ENCODE data around the gene DGKD. TPM values are rescaled to one million over a fixed set of nuclear protein-coding genes. Genes with fewer than 3 reads are reported as not detected.

Gene DGKD
- total RNA-seq, 4 donors from 2014 or later: 9.1 to 21.9 (median 17.8) TPM

- no peaks in the 10 kb centered on the region for H3K36me3 ChIP-seq
- 83 to 95% methylated on average over 4 to 7 of the region's 13 CpGs for WGBS, 2 donors (ENCODE audit: low coverage in 1 of 2)
- H3K4me3 ChIP-seq: no peak overlapping the region
- no peaks in the 10 kb centered on the region for H3K27me3 ChIP-seq
- TF ChIP-seq POLR2AphosphoS5 (IDR thresholded peaks at IDR 0.05): no peak
- no peak for TF ChIP-seq CTCF (IDR thresholded peaks at IDR 0.05)
- no peak for TF ChIP-seq POLR2A (IDR thresholded peaks at IDR 0.05)
- no peak for TF ChIP-seq EP300 (IDR thresholded peaks at IDR 0.05)
- ATAC-seq: no peak
- H3K9me3 ChIP-seq: no peaks in the 10 kb centered on the region
- H3K4me1 ChIP-seq: peaks cover 0 to 39% (median 19%) of the 10 kb centered on the region in 3 donors
- no peak overlapping the region for H3K27ac ChIP-seq
Measured at GRCh38 chr2:233422050-233422639, 67.9 kb downstream of the DGKD start.

- WGBS, 2 donors (ENCODE audit: low coverage in 1 of 2): 92 to 94% methylated on average over 9 to 11 of the region's 12 CpGs
- no peak for ATAC-seq
Measured at GRCh38 chr2:233422649-233423551, 68.6 kb downstream of the DGKD start.

GRCh38 chr2:233423552-233423860, 69.2 kb downstream of the DGKD start:
- no peak for ATAC-seq

More at GRCh38 chr2:233422649-233423551, 68.6 kb downstream of the DGKD start:
- H3K36me3 ChIP-seq: no peaks in the 10 kb centered on the region
- H3K27ac ChIP-seq: no peak overlapping the region
- peaks cover 0 to 39% (median 19%) of the 10 kb centered on the region in 3 donors for H3K4me1 ChIP-seq
- TF ChIP-seq CTCF (IDR thresholded peaks at IDR 0.05) (no peak), POLR2AphosphoS5 (IDR thresholded peaks at IDR 0.05) (no peak), EP300 (IDR thresholded peaks at IDR 0.05) (no peak), POLR2A (IDR thresholded peaks at IDR 0.05) (no peak)
- H3K4me3 ChIP-seq: no peak overlapping the region
- H3K9me3 ChIP-seq: no peaks in the 10 kb centered on the region
- no peaks in the 10 kb centered on the region for H3K27me3 ChIP-seq

GRCh38 chr2:233424154-233424951, 70.1 kb downstream of the DGKD start:
- TF ChIP-seq POLR2AphosphoS5 (IDR thresholded peaks at IDR 0.05) (no peak), EP300 (IDR thresholded peaks at IDR 0.05) (no peak), CTCF (IDR thresholded peaks at IDR 0.05) (no peak), POLR2A (IDR thresholded peaks at IDR 0.05) (no peak)
- H3K4me1 ChIP-seq: peaks cover 0 to 27% (median 13%) of the 10 kb centered on the region in 3 donors
- no peak overlapping the region for H3K27ac ChIP-seq
- no peak for ATAC-seq
- no peaks in the 10 kb centered on the region for H3K9me3 ChIP-seq
- WGBS, 2 donors (ENCODE audit: low coverage in 1 of 2): 85 to 94% methylated on average over 5 to 7 of the region's 16 CpGs
- H3K36me3 ChIP-seq: no peaks in the 10 kb centered on the region
- H3K4me3 ChIP-seq: no peak overlapping the region
- no peaks in the 10 kb centered on the region for H3K27me3 ChIP-seq

More at GRCh38 chr2:233423552-233423860, 69.2 kb downstream of the DGKD start:
- no peak overlapping the region for H3K4me3 ChIP-seq
- H3K27me3 ChIP-seq: no peaks in the 10 kb centered on the region
- no peak overlapping the region for H3K27ac ChIP-seq
- TF ChIP-seq CTCF (IDR thresholded peaks at IDR 0.05) (no peak), POLR2AphosphoS5 (IDR thresholded peaks at IDR 0.05) (no peak), POLR2A (IDR thresholded peaks at IDR 0.05) (no peak), EP300 (IDR thresholded peaks at IDR 0.05) (no peak)
- 100% methylated on average over 1 of the region's 6 CpGs for WGBS, 2 donors (ENCODE audit: low coverage in 1 of 2)
- peaks cover 0 to 33% (median 19%) of the 10 kb centered on the region in 3 donors for H3K4me1 ChIP-seq
- H3K9me3 ChIP-seq: no peaks in the 10 kb centered on the region
- no peaks in the 10 kb centered on the region for H3K36me3 ChIP-seq

Data from gastroesophageal sphincter (tissue), 4 donors.